Measurements from ENCODE around the gene THSD4.

DNA sequence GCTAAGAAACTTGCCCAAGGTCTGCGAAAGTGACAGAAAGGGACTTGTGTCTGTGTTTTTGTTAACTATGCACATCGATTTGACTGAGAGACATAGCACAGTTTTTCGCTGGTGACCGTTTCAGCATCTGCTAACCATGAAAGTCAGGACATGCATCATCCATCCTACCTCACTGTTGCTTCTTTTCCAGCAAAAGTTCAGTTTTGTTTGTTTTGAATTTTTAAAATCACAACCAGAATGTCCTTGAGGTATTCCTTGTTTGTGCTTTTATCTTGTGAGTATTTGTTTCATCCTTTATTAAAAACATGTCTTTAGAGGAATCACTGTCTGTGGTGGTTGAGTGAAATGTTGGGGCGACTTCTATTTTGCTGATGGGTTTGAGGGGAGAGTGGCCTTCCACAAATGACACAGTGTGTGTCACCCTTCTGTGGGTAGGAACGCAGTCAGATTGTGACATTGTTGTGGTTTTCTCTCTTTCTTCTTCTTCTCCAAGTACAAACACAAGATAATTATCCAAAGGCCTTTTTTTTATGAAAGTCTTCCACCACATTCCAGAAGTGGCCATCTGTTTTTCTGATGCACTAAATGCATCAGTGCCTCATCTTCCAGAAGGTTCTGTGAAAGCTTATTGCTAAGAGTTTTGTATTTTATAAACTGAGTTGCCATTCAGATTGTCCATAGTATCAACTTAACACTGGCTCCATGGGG is 480.7 kb downstream of the THSD4 start:
- TF ChIP-seq POLR2AphosphoS5 (IDR thresholded peaks at IDR 0.05; ENCODE audit: borderline replicate concordance, low read depth, low read length), result no peak
- no peak for TF ChIP-seq EZH2 (IDR thresholded peaks at IDR 0.05)

All from SK-N-MC (cell line).